Measurements from ENCODE around the gene RIC1. TPM values are rescaled to one million over a fixed set of nuclear protein-coding genes. Genes with fewer than 3 reads are reported as not detected.

The RIC1 gene
- polyA plus RNA-seq, 1 of the 3 experiments (the other 2 are of a cell fraction): 21.9 TPM

- POLR2A ChIA-PET: no interaction called here
- H3F3A ChIP-seq (replicated peaks; ENCODE audit: insufficient read depth): peaks cover 8% of the 10 kb centered on the region
- no peak for DNase-seq
- H4K20me1 ChIP-seq (ENCODE audit: insufficient read depth): no peaks in the 10 kb centered on the region
- no peaks in the 10 kb centered on the region for H3K79me2 ChIP-seq (ENCODE audit: insufficient read depth)
- H3K27ac ChIP-seq (ENCODE audit: low read depth in 2 of 2, low read length in 1 of 2): no peak overlapping the region
- peaks cover 0 to 6% of the 10 kb centered on the region in 2 experiments for H3K36me3 ChIP-seq (replicated peaks in 1 of 2; ENCODE audit: control insufficient read depth in 1 of 2, insufficient read depth in 2 of 2, low read length in 1 of 2)
- no peak overlapping the region for H3K9ac ChIP-seq
- no peak overlapping the region for H3K4me2 ChIP-seq
- no peaks in the 10 kb centered on the region for H3K27me3 ChIP-seq (ENCODE audit: insufficient read depth)
- WGBS (ENCODE audit: low lambda C conversion rate): 89% methylated on average over 2 of the region's 2 CpGs
- no peaks in the 10 kb centered on the region for H3K9me3 ChIP-seq
- H3K9me2 ChIP-seq: no peaks in the 10 kb centered on the region
- TF ChIP-seq RFX5 (IDR thresholded peaks at IDR 0.05; ENCODE audit: low read length) (no peak), SMC3 (IDR thresholded peaks at IDR 0.05; ENCODE audit: low read depth, low read length) (no peak)
- H3K4me3 ChIP-seq (ENCODE audit: low read depth in 2 of 2, low read length in 1 of 2): no peak overlapping the region
- H2AFZ ChIP-seq (ENCODE audit: low read depth): no peak overlapping the region
- CTCF ChIA-PET: no interaction called here
- peaks cover 0 to under 1% of the 10 kb centered on the region in 2 experiments; a peak in 2 of 4 replicates for H3K4me1 ChIP-seq (ENCODE audit: control insufficient read depth in 1 of 2, insufficient read depth in 2 of 2, low read depth in 1 of 2, low read length in 1 of 2)
Measured at GRCh38 chr9:5796298-5796697, 167.4 kb downstream of the RIC1 start.

GRCh38 chr9:5798581-5798980 lies 169.7 kb downstream of the RIC1 start:
- WGBS (ENCODE audit: low lambda C conversion rate): 76% methylated on average over 2 of the region's 2 CpGs
- H3K27me3 ChIP-seq (ENCODE audit: insufficient read depth): no peaks in the 10 kb centered on the region
- no peaks in the 10 kb centered on the region for H3K79me2 ChIP-seq (ENCODE audit: insufficient read depth)
- H3K9me2 ChIP-seq: no peaks in the 10 kb centered on the region
- no peak overlapping the region for H3K4me3 ChIP-seq (ENCODE audit: low read depth in 2 of 2, low read length in 1 of 2)
- no peak overlapping the region for H3K9ac ChIP-seq
- H3K9me3 ChIP-seq: no peaks in the 10 kb centered on the region
- peaks cover 0 to 3% of the 10 kb centered on the region in 2 experiments; a peak in 2 of 4 replicates for H3K4me1 ChIP-seq (ENCODE audit: control insufficient read depth in 1 of 2, insufficient read depth in 2 of 2, low read depth in 1 of 2, low read length in 1 of 2)
- no peaks in the 10 kb centered on the region for H4K20me1 ChIP-seq (ENCODE audit: insufficient read depth)
- no peak overlapping the region for H3K4me2 ChIP-seq
- H3K36me3 ChIP-seq (replicated peaks in 1 of 2; ENCODE audit: control insufficient read depth in 1 of 2, insufficient read depth in 2 of 2, low read length in 1 of 2): peaks cover 0 to 6% of the 10 kb centered on the region in 2 experiments
- no peak overlapping the region for H3K27ac ChIP-seq (ENCODE audit: low read depth in 2 of 2, low read length in 1 of 2)
- POLR2A ChIA-PET: interaction anchor here (0.7 kb wide), 1 partner anchor 36 kb away, joined by 3 read pairs; no protein-coding TSS in a partner anchor
- H2AFZ ChIP-seq (ENCODE audit: low read depth): no peak overlapping the region
- TF ChIP-seq MAX (IDR thresholded peaks at IDR 0.05; ENCODE audit: low read depth): no peak
- TF ChIP-seq CHD2 (IDR thresholded peaks at IDR 0.05; ENCODE audit: low read length, partially characterized antibody): no peak
- no peak for TF ChIP-seq ZBTB33 (IDR thresholded peaks at IDR 0.05; ENCODE audit: borderline replicate concordance, low read depth)
- TF ChIP-seq IRF3 (IDR thresholded peaks at IDR 0.05; ENCODE audit: low read depth, low read length): no peak
- TF ChIP-seq RAD21 (IDR thresholded peaks at IDR 0.05; ENCODE audit: low read length): no peak
- no peak for TF ChIP-seq NFIC (IDR thresholded peaks at IDR 0.05; ENCODE audit: borderline replicate concordance)
- no peak for TF ChIP-seq USF1 (IDR thresholded peaks at IDR 0.05; ENCODE audit: borderline replicate concordance, low read depth)
- TF ChIP-seq SIN3A (IDR thresholded peaks at IDR 0.05; ENCODE audit: borderline replicate concordance, low read depth, low read length): no peak
- TF ChIP-seq POLR2AphosphoS5 (IDR thresholded peaks at IDR 0.05; ENCODE audit: low read depth, low read length): no peak
- no peak for TF ChIP-seq NRF1 (IDR thresholded peaks at IDR 0.05; ENCODE audit: low read depth, low read length)
- TF ChIP-seq GABPA (IDR thresholded peaks at IDR 0.05; ENCODE audit: low read depth): no peak
- no peak for TF ChIP-seq MXI1 (IDR thresholded peaks at IDR 0.05; ENCODE audit: low read depth, low read length)
- TF ChIP-seq RXRA (IDR thresholded peaks at IDR 0.05; ENCODE audit: borderline replicate concordance, low read depth): no peak
- TF ChIP-seq REST (IDR thresholded peaks at IDR 0.05; ENCODE audit: low read depth, low read length): no peak
- no peak for TF ChIP-seq EP300 (IDR thresholded peaks at IDR 0.05; ENCODE audit: borderline replicate concordance in 1 of 2, low read depth in 1 of 2, low read length in 1 of 2)
- no peak for TF ChIP-seq MEF2A (IDR thresholded peaks at IDR 0.05; ENCODE audit: borderline replicate concordance, low read depth)
- TF ChIP-seq RCOR1 (IDR thresholded peaks at IDR 0.05; ENCODE audit: low read length): no peak
- H3F3A ChIP-seq (replicated peaks; ENCODE audit: insufficient read depth): no peaks in the 10 kb centered on the region
- CTCF ChIA-PET: interaction anchor here (0.6 to 1.4 kb wide), 16 partner anchors 12 to 770 kb away, joined by 3 to 9 read pairs (median 4); partner anchors contain the start of gene CD274
- no peak for DNase-seq

Data from SK-N-SH (cell line).